ENCODE data around the gene GAK.
"Not testable (repeated sequence)": the region's sequence is repeated elsewhere in the genome, so short reads cannot be mapped to it uniquely, and the experiment has no call there.

Gene GAK

GRCh38 chr4:947491-947971 lies 15.4 kb upstream of the GAK start:
- no peak overlapping the region for H3K9ac ChIP-seq (ENCODE audit: low read length)
- H3K9me3 ChIP-seq (ENCODE audit: low read length), result no peaks in the 10 kb centered on the region
- H3K36me3 ChIP-seq (ENCODE audit: insufficient read depth, low read length), result no peaks in the 10 kb centered on the region
- no peaks in the 10 kb centered on the region for H3K4me1 ChIP-seq (ENCODE audit: insufficient read depth, low read length)
- H3K4me3 ChIP-seq (ENCODE audit: low read depth in 1 of 2, low read length in 2 of 2), result no peak overlapping the region
- no peak overlapping the region for H3K27ac ChIP-seq (ENCODE audit: low read depth, low read length)
- no peaks in the 10 kb centered on the region for H3K27me3 ChIP-seq (ENCODE audit: control insufficient read depth in 1 of 2, insufficient read depth in 2 of 2, low read length in 2 of 2)

- Histone ChIP-seq H3K9me3 (ENCODE audit: low read length) (no peaks in the 10 kb centered on the region), H3K36me3 (ENCODE audit: insufficient read depth, low read length) (no peaks in the 10 kb centered on the region), H3K27me3 (ENCODE audit: control insufficient read depth in 1 of 2, insufficient read depth in 2 of 2, low read length in 2 of 2) (no peaks in the 10 kb centered on the region), H3K4me1 (ENCODE audit: insufficient read depth, low read length) (no peaks in the 10 kb centered on the region), H3K4me3 (ENCODE audit: low read depth in 1 of 2, low read length in 2 of 2) (no peak overlapping the region), H3K9ac (ENCODE audit: low read length) (no peak overlapping the region), H3K27ac (ENCODE audit: low read depth, low read length) (no peak overlapping the region)
Observed at GRCh38 chr4:946517-947471, 14.7 kb upstream of the GAK start.

DNA sequence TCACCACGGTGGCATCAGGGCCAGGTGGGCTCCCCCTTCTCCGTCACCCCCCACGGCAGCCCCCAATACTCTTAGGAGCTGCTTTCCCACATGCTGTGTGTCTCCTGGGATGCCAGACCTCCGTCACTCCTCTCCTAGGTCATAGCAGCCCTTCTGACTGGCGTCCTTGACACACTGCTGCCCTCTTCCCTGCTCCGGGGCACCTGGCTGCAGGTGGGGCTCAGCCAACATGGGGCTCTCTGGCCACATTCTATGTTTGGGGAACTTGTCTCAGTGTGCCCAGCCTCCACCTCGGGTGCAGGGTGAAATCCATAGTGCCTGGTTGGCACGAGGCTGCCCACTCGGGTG lies 14.0 kb upstream of the GAK start:
- H3K9me3 ChIP-seq (ENCODE audit: low read length), result no peaks in the 10 kb centered on the region
- H3K4me1 ChIP-seq (ENCODE audit: insufficient read depth, low read length), result no peaks in the 10 kb centered on the region
- H3K27ac ChIP-seq (ENCODE audit: low read depth, low read length), result no peak overlapping the region
- no peaks in the 10 kb centered on the region for H3K36me3 ChIP-seq (ENCODE audit: insufficient read depth, low read length)
- no peak overlapping the region for H3K4me3 ChIP-seq (ENCODE audit: low read depth in 1 of 2, low read length in 2 of 2)
- H3K27me3 ChIP-seq (ENCODE audit: control insufficient read depth in 1 of 2, insufficient read depth in 2 of 2, low read length in 2 of 2), result no peaks in the 10 kb centered on the region
- H3K9ac ChIP-seq (ENCODE audit: low read length), result no peak overlapping the region

- Histone ChIP-seq H3K9me3 (ENCODE audit: low read length) (no peaks in the 10 kb centered on the region), H3K27ac (ENCODE audit: low read depth, low read length) (no peak overlapping the region), H3K27me3 (ENCODE audit: control insufficient read depth in 1 of 2, insufficient read depth in 2 of 2, low read length in 2 of 2) (no peaks in the 10 kb centered on the region), H3K4me1 (ENCODE audit: insufficient read depth, low read length) (no peaks in the 10 kb centered on the region), H3K4me3 (ENCODE audit: low read depth in 1 of 2, low read length in 2 of 2) (no peak overlapping the region), H3K9ac (ENCODE audit: low read length) (no peak overlapping the region), H3K36me3 (ENCODE audit: insufficient read depth, low read length) (no peaks in the 10 kb centered on the region)
Observed at GRCh38 chr4:945274-946102, 13.4 kb upstream of the GAK start.

DNA sequence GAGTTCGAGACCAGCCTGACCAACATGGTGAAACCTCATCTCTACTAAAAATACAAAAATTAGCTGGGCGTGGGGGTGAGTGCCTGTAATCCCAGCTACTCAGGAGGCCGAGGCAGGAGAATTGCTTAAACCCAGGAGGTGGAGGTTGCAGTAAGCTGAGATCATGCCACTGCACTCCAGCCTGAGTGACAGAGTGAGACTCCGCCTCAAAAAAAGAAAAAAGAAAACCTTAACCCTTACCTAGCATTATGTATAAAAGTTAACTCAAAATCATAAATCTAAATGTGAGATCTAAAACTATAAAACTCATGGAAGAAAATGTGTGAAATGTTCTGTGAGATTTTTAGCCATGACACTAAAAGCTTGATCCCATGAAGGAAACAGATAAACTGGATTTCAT lies 7.4 kb upstream of the GAK start:
- H3K9ac ChIP-seq (ENCODE audit: low read length); H3K9me3 ChIP-seq (ENCODE audit: low read length); H3K4me3 ChIP-seq (ENCODE audit: low read depth in 1 of 2, low read length in 2 of 2); H3K4me1 ChIP-seq (ENCODE audit: insufficient read depth, low read length); H3K36me3 ChIP-seq (ENCODE audit: insufficient read depth, low read length); H3K27me3 ChIP-seq (ENCODE audit: control insufficient read depth in 1 of 2, insufficient read depth in 2 of 2, low read length in 2 of 2); H3K27ac ChIP-seq (ENCODE audit: low read depth, low read length): not testable (repeated sequence)

- H3K9me3 ChIP-seq (ENCODE audit: low read length), result no peaks in the 10 kb centered on the region
- peaks cover 41% of the 10 kb centered on the region for H3K4me1 ChIP-seq (ENCODE audit: insufficient read depth, low read length)
- peak overlapping the region; percentile 96 for H3K9ac ChIP-seq (ENCODE audit: low read length)
- H3K27me3 ChIP-seq (ENCODE audit: control insufficient read depth in 1 of 2, insufficient read depth in 2 of 2, low read length in 2 of 2), result no peaks in the 10 kb centered on the region
- peak overlapping the region; percentile 96 for H3K27ac ChIP-seq (ENCODE audit: low read depth, low read length)
- H3K36me3 ChIP-seq (ENCODE audit: insufficient read depth, low read length), result no peaks in the 10 kb centered on the region
- peak overlapping the region; percentile 94 to 100 for H3K4me3 ChIP-seq (ENCODE audit: low read depth in 1 of 2, low read length in 2 of 2)
Observed at GRCh38 chr4:932713-933070, 576 bp upstream of the GAK start.

- H3K9me3 ChIP-seq (ENCODE audit: low read length), result no peaks in the 10 kb centered on the region
- peaks cover 41% of the 10 kb centered on the region for H3K4me1 ChIP-seq (ENCODE audit: insufficient read depth, low read length)
- H3K27me3 ChIP-seq (ENCODE audit: control insufficient read depth in 1 of 2, insufficient read depth in 2 of 2, low read length in 2 of 2), result no peaks in the 10 kb centered on the region
- peak overlapping the region; percentile 96 for H3K27ac ChIP-seq (ENCODE audit: low read depth, low read length)
- H3K4me3 ChIP-seq (ENCODE audit: low read depth in 1 of 2, low read length in 2 of 2), result peak overlapping the region; percentile 94 to 100
- no peaks in the 10 kb centered on the region for H3K36me3 ChIP-seq (ENCODE audit: insufficient read depth, low read length)
- peak overlapping the region; percentile 82 for H3K9ac ChIP-seq (ENCODE audit: low read length)
Observed at GRCh38 chr4:931194-931959, 739 bp downstream of the GAK start.

GRCh38 chr4:930827-931193 lies 1.3 kb downstream of the GAK start:
- H3K9ac ChIP-seq (ENCODE audit: low read length), result peak overlapping the region; percentile 82
- no peaks in the 10 kb centered on the region for H3K9me3 ChIP-seq (ENCODE audit: low read length)
- no peaks in the 10 kb centered on the region for H3K36me3 ChIP-seq (ENCODE audit: insufficient read depth, low read length)
- H3K4me1 ChIP-seq (ENCODE audit: insufficient read depth, low read length), result peaks cover 41% of the 10 kb centered on the region
- H3K27me3 ChIP-seq (ENCODE audit: control insufficient read depth in 1 of 2, insufficient read depth in 2 of 2, low read length in 2 of 2), result no peaks in the 10 kb centered on the region
- peak overlapping the region in 1 of 2 donors; percentile 100 for H3K4me3 ChIP-seq (ENCODE audit: low read depth in 1 of 2, low read length in 2 of 2)
- peak overlapping the region; percentile 36 for H3K27ac ChIP-seq (ENCODE audit: low read depth, low read length)

- H3K27ac ChIP-seq (ENCODE audit: low read depth, low read length), result no peak overlapping the region
- no peaks in the 10 kb centered on the region for H3K36me3 ChIP-seq (ENCODE audit: insufficient read depth, low read length)
- no peaks in the 10 kb centered on the region for H3K27me3 ChIP-seq (ENCODE audit: control insufficient read depth in 1 of 2, insufficient read depth in 2 of 2, low read length in 2 of 2)
- H3K4me1 ChIP-seq (ENCODE audit: insufficient read depth, low read length), result peaks cover 43% of the 10 kb centered on the region
- H3K9ac ChIP-seq (ENCODE audit: low read length), result no peak overlapping the region
- no peaks in the 10 kb centered on the region for H3K9me3 ChIP-seq (ENCODE audit: low read length)
- no peak overlapping the region for H3K4me3 ChIP-seq (ENCODE audit: low read depth in 1 of 2, low read length in 2 of 2)
Observed at GRCh38 chr4:930028-930551, 2.0 kb downstream of the GAK start.

GRCh38 chr4:929096-929765 lies 2.9 kb downstream of the GAK start:
- Histone ChIP-seq H3K4me1 (ENCODE audit: insufficient read depth, low read length) (peaks cover 41% of the 10 kb centered on the region), H3K36me3 (ENCODE audit: insufficient read depth, low read length) (no peaks in the 10 kb centered on the region), H3K4me3 (ENCODE audit: low read depth in 1 of 2, low read length in 2 of 2) (no peak overlapping the region), H3K27me3 (ENCODE audit: control insufficient read depth in 1 of 2, insufficient read depth in 2 of 2, low read length in 2 of 2) (no peaks in the 10 kb centered on the region), H3K27ac (ENCODE audit: low read depth, low read length) (no peak overlapping the region), H3K9me3 (ENCODE audit: low read length) (no peaks in the 10 kb centered on the region), H3K9ac (ENCODE audit: low read length) (no peak overlapping the region)
